Iris pigment epithelial cell (primary cell): ENCODE data around the gene PIGQ.

ENCODE experiments used
- DNase-seq: peaks from one replicate; pipeline ENCODE4 v3.0.0-alpha.2; 2011; ENCODE audit warnings: low read depth

PIGQ gene

GRCh38 chr16:569445-570254 is at the start of gene PIGQ:
Gene PIGQ (plus strand): TSS chr16:569968. CDS start chr16:574075, 4,107 bp downstream.
- DNase-seq = peak; percentile 49

- no peak for DNase-seq
Observed at GRCh38 chr16:520847-521246, 48.9 kb upstream of the PIGQ start.

DNA sequence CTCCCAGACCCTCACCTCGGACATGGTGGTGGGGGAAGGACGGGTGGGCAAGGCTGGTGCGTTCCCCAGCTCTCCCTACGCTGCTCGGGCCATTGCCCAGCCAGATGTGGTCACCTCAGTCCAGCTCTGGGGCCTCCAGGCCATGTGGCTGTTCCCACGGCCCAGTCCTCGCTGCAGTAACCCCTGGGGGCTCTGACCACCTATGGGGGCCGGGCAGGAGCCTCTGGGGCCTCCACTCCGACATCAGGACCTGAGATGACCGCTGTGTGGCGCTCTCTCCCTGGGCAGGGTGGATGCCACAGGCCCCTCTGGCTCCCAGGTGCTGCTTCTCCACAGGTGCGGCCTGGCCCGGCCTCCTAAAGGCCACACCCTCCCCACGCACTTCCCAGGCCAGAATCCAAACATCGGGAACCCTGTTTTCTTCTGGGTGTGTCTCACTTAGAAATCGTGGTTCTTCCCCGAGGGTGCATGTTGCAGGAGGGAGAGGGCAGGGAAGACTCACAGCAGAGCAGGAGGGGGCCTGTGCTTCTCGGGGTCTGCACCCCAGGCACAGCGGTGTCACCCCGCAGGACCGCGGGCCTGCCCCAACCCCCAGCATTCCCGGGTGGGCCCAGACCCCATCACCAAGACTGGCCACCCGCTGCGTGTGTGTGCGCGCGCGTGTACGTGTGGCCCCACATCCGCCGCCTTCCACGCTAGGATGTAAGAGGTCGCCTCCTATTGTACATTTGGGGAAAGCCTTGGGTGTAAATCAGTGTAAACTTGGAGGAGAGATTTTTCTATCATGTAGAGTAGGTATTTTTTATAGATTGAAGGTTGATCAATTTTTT is 48.2 kb upstream of the PIGQ start:
- DNase-seq = no peak

GRCh38 chr16:522320-523096 is 47.3 kb upstream of the PIGQ start:
- no peak for DNase-seq

- no peak for DNase-seq
Observed at GRCh38 chr16:523097-523741, 46.5 kb upstream of the PIGQ start.

DNA sequence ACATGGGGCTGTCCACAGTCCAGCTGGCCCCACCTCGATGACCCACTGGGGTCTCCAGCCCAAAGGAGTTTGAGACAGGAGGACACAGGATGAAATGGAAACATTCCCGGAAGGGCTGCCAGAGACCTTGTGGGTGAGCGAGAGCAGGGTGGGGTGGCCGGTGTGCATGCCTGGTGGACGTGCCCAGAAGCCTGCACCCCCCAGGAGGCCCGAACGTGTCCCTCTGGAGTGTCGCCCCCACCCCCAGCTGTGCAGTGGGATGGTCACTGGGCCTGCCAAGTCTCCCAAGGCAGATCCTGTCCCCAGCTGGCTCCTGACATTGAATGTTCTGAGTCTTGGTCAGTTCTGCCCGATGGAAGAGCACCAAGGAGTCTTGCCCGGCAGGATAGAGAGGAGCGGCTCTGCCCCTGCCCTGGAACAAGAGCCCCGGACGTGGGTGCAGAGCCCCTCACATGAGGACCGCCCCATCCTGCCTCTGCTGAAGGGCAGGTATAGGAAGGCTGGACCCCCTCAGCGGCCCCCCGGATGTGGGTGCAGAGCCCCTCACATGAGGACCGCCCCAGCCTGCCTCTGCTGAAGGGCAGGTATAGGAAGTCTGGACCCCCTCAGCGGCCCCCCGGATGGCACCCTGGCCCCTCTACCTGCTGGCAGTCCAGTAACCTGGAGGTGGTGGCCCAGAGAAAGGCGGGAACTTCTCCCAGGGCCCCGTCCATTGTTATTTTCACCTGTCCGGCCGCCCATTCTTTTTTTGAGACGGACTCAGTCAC is 45.3 kb upstream of the PIGQ start:
- no peak for DNase-seq

GRCh38 chr16:525123-525519 is 44.6 kb upstream of the PIGQ start:
- DNase-seq = no peak

DNA sequence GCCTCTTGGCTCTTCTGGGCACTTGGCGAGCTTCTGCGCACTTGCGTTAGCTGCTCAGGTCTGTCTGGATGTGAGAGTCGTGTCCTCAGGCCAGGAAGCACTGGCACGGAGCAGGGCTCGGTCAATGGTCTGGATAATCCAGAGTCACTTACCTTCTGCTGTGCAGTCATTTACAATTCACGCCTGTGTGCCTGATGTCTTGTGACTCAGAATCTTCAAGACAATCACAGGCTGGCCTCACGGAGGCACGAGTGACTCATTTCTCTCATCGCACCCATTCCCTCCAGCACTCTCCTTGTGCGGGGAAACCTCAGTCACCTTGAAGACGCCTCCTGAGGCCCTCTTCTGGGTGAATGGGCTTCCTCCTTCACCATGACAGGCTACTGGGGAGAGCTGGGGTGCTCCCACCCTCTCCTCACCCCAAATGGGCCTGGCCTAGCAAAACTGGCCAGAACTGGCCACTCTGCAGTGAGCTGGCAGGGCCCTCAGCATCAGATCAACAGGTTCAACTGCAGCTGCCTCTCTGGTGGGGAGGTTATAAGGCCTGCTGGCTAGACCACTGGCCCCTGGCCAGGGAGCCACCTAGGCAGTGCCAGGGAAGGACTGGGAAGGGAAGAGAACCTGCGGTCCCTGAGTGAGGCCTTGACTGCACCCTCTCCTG is 44.1 kb upstream of the PIGQ start:
- DNase-seq = peak; percentile 87

DNA sequence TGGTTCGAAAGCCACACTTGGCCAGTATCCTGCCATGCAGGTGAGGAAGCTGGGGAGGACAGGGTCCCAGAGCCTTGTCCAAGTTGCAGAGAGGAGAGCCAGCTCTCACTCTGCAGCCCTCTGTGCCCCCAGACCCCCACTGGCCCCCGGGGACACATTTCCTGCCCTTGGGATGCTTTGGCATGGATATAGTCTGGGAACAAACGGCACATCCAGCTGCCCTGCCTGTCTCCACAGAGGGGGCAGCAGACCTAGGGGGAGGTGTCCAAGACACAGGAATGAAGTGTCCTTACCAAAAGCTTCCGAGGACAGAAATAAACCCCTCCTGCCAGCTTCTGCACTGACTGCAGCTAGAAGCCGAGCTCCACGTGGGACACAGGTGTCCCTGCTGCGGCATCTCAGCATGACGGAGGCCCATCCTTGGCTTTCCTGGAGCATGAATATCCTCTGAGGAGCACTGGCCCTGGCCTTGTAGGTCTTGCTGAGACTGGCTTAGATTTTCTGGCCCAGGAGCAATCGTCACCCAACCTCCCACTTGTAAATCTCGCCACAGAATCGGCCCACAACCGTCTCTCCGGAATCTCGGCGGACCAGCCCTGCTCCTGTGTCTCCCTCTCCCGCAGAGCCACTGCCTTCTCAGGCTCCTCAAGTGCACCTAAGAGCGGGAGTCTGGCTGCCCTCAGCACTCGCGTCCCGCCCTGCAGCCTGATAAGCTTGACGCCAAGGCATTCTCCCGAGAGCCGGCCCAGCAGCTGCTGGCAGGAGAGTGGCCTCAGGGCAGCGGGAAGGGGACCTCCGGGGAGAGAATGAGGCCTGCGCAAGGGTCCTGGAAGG is 43.4 kb upstream of the PIGQ start:
- peak; percentile 56 for DNase-seq

GRCh38 chr16:527015-527903 is 42.5 kb upstream of the PIGQ start, which contains the start of gene CAPN15:
Gene CAPN15 (plus strand): TSS chr16:527712. CDS start chr16:546839, 19,127 bp downstream.
- DNase-seq = peak; percentile 87

DNA sequence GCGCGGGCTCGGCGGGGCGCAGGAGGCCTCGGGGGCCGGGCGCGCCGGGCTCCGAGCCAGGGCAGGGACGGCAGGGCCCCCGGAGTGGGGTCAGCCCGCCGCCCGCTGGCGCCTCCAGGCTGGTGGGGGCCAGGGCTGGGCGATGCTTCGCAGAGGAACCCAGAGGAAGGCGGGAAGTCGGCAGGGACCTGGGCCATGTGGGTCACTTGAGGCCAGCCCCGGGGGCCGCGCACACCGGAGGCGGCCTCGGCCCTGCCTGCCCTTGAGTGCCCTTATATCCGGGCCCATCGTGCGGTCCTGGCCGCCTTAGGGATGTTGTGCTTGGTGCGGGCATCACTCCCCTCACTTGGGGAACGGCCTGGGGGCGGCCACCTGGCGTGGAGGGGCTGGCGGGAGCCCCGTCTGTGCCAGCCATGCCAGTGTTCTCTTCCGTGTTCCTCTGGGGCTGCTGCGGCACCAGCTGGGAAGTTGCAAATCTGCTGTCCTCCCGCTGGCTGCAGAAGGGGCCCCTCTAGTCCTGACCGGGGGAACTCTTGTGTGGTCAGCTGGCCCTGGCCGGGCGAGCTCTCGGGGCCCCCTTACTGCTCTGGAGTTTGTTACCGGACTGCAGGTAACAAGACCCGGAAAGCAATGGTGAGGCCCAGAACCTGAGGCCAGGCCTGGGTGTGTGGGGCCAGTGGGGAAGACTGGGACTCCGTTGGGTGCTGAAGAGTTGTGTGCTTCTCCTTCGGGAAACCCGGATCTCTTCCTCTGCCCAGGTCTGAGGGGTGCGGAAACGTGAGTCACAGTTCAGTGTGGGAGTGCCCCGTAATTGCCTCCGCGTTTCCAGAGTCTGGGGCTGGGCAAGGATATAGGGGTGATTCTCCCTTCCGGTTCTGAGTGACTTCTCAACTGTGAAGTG is 41.4 kb upstream of the PIGQ start:
- DNase-seq = peak; percentile 73

DNA sequence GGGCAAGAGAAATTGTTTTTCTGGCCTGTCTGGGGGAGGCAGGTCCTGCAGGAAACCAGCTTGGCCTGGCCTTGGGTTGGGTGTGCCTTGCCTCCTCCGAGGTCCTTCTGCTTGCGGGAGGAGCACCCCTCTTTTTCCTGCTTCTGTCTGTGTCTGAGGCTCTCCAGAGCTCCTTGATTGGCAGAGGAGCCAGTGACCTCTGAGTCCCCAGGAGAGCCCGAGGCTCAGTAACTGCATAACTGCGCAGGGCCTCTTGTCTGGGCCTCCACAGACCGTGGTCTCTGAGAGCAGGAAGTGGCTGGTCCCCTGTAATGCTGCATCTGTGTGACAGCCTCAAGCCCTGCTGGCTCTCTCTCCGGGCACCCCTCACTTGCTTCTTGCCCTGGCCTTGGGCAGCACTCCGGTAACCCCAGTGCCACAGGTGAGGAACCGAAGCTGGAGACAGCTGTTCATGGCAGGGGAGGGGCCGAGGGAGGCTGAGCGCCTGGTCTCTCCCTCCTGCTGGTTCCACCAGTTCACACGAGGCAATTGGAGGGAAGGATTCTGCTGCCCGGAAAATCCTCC is 40.7 kb upstream of the PIGQ start:
- DNase-seq = no peak

GRCh38 chr16:530111-530817 is 39.5 kb upstream of the PIGQ start:
- DNase-seq = no peak

- DNase-seq = no peak
Observed at GRCh38 chr16:531494-532125, 38.2 kb upstream of the PIGQ start.

DNA sequence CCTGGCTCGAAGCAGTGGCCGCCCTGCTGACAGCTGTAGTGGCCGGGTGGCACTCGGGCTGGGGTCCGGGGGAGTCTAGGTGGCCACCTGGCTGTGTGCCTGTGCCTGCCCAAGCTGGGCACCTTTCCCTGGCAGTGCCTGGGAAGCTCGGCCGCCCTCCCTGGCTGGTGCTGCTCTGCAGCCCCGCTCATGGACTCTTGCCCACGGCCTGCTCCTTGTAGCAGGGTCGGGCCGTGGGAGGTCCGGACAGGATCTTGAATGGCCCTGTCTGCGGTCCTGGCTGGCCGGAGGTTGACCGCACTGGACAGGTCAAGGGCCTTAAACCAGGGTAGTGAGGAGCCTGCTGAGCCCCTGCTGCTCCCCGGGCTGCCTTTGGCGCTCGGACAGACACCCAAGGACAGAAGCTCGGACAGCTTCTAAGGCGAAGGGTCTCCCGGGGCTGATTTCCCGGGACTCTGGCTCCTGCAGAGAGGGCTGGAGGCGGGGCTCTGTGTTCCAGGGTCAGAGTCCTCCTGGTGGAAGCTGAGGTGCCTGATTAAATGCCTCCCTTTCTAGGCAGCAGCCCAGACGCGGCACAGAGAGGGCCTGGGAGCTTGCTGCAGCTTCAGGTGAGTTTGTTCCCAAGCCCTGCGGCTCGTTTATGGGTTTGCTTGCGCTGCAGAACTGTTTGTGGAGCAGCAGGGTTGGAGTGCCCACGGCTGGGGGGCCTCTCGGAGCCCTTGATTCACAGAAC is 36.2 kb upstream of the PIGQ start:
- DNase-seq = no peak
